CD4-positive, CD25-positive, alpha-beta regulatory T cell (primary cell): Measurements from ENCODE around the gene SHISA8. TPM values are rescaled to one million over a fixed set of nuclear protein-coding genes. Genes with fewer than 3 reads are reported as not detected.
"Not testable (repeated sequence)": the region's sequence is repeated elsewhere in the genome, so short reads cannot be mapped to it uniquely, and the experiment has no call there.

Experiments used
- ATAC-seq, 2 donors: fragments of 150-1000 bp; cut with Tn5 transposase; one replicate each; pipeline ENCODE4 v1.10.0; 2021; ENCODE audit warnings: low read depth in 2 of 2, moderate number of reproducible peaks in 2 of 2, moderate library complexity in 1 of 2
- DNase-seq, 3 donors: peaks; one replicate each; pipeline versions ENCODE4 v3.0.0 to v3.0.0-alpha.2; 2012 to 2022; ENCODE audit warnings: mixed read lengths in 1 of 3
- H3K27ac ChIP-seq: one replicate; pipeline ENCODE4 v1.7.0; 2013; ENCODE audit warnings: mild to moderate bottlenecking, low read length; ENCODE audit not compliant: insufficient read depth, poor library complexity, severe bottlenecking
- H3K27me3 ChIP-seq: one replicate; pipeline ENCODE4 v1.7.0; 2013; ENCODE audit warnings: low read length; ENCODE audit not compliant: control insufficient read depth, insufficient read depth
- H3K36me3 ChIP-seq: one replicate; pipeline ENCODE4 v1.7.0; 2013; ENCODE audit warnings: mild to moderate bottlenecking, low read length, moderate library complexity; ENCODE audit not compliant: control insufficient read depth, insufficient read depth
- H3K4me1 ChIP-seq: 2 replicates; pipeline ENCODE4 v1.7.0; 2013; ENCODE audit warnings: mild to moderate bottlenecking, low read length; ENCODE audit not compliant: insufficient read depth, control insufficient read depth, poor library complexity, severe bottlenecking
- H3K4me3 ChIP-seq: one replicate; pipeline ENCODE4 v1.7.0; 2013; ENCODE audit warnings: low read depth, mild to moderate bottlenecking, low read length, moderate library complexity
- H3K9me3 ChIP-seq, 2 experiments: 1 replicate in 1 of 2; 2 replicates in 1 of 2; pipeline ENCODE4 v1.7.0; 2013; ENCODE audit warnings: low read length in 2 of 2, mild to moderate bottlenecking in 1 of 2, moderate library complexity in 1 of 2; ENCODE audit not compliant: control insufficient read depth in 2 of 2
- H3K27ac Mint-ChIP-seq, 3 donors: one replicate each; pipeline ENCODE4 v1.8.0; 2020 to 2022; ENCODE audit warnings: mild to moderate bottlenecking in 3 of 3, mixed read lengths in 3 of 3, moderate library complexity in 2 of 3
- H3K27me3 Mint-ChIP-seq: one replicate; pipeline ENCODE4 v1.8.0; 2022; ENCODE audit warnings: mild to moderate bottlenecking, mixed read lengths
- H3K36me3 Mint-ChIP-seq: one replicate; pipeline ENCODE4 v1.8.0; 2020; ENCODE audit warnings: mixed read lengths
- H3K4me1 Mint-ChIP-seq, 4 donors: one replicate each; pipeline ENCODE4 v1.8.0; 2020 to 2022; ENCODE audit warnings: mixed read lengths in 4 of 4, mild to moderate bottlenecking in 1 of 4
- H3K4me3 Mint-ChIP-seq, 4 donors: one replicate each; pipeline ENCODE4 v1.8.0; 2020 to 2022; ENCODE audit warnings: mild to moderate bottlenecking in 4 of 4, mixed read lengths in 4 of 4, moderate library complexity in 3 of 4
- H3K9me3 Mint-ChIP-seq, 7 donors: one replicate each; pipeline ENCODE4 v1.8.0; 2020 to 2022; ENCODE audit warnings: mixed read lengths in 7 of 7, mild to moderate bottlenecking in 3 of 7, moderate library complexity in 2 of 7
- polyA plus RNA-seq, 4 donors: library from polyadenylated mRNA; unstranded; fragments of 300-500 nt; fragmentation: Illumina TruSeq; gene quantifications; one replicate each; pipeline ENCODE4 v1.2.3, GENCODE V29; 2021
- total RNA-seq: library from RNA; stranded (reverse); gene quantifications from one replicate; pipeline ENCODE4 v1.2.3, GENCODE V29; 2022

Gene SHISA8
- total and polyA plus RNA-seq, 5 donors from 2014 or later = 0.27 to 0.28 TPM; not detected in 3

GRCh38 chr22:41948928-41949296 is 34.0 kb upstream of the SHISA8 start:
- peaks cover 21% of the 10 kb centered on the region for H3K4me1 ChIP-seq
- ATAC-seq, H3K27me3 ChIP-seq, H3K9me3 ChIP-seq, DNase-seq, H3K27ac Mint-ChIP-seq, H3K36me3 ChIP-seq, H3K4me3 Mint-ChIP-seq, H3K4me3 ChIP-seq, H3K9me3 Mint-ChIP-seq, H3K36me3 Mint-ChIP-seq, H3K27ac ChIP-seq, H3K27me3 Mint-ChIP-seq: not testable (repeated sequence)
- peaks cover 0 to 25% (median 15%) of the 10 kb centered on the region in 4 donors for H3K4me1 Mint-ChIP-seq

- H3K36me3 ChIP-seq = no peaks in the 10 kb centered on the region
- peaks cover 21% of the 10 kb centered on the region for H3K4me1 ChIP-seq
- DNase-seq (no peak), ATAC-seq (no peak)
- Mint-ChIP-seq H3K36me3 (no peaks in the 10 kb centered on the region), H3K9me3 (no peaks in the 10 kb centered on the region), H3K4me3 (peak overlapping the region in 1 of 4 donors; percentile 64), H3K4me1 (peaks cover 0 to 29% (median 18%) of the 10 kb centered on the region in 4 donors), H3K27ac (no peak overlapping the region), H3K27me3 (no peaks in the 10 kb centered on the region)
- no peaks in the 10 kb centered on the region for H3K27me3 ChIP-seq
- H3K4me3 ChIP-seq = no peak overlapping the region
- no peak overlapping the region for H3K27ac ChIP-seq
- no peaks in the 10 kb centered on the region for H3K9me3 ChIP-seq
Measured at GRCh38 chr22:41948142-41948541, 33.3 kb upstream of the SHISA8 start.

- H3K9me3 ChIP-seq = no peaks in the 10 kb centered on the region
- H3K27me3 ChIP-seq = no peaks in the 10 kb centered on the region
- DNase-seq = no peak
- peak overlapping the region in 3 of 4 donors; percentile 95 to 97 (median 96) for H3K4me3 Mint-ChIP-seq
- peaks cover 0 to 29% (median 18%) of the 10 kb centered on the region in 4 donors for H3K4me1 Mint-ChIP-seq
- peak overlapping the region; percentile 74 for H3K4me3 ChIP-seq
- H3K36me3 ChIP-seq = no peaks in the 10 kb centered on the region
- no peak for ATAC-seq
- H3K27ac ChIP-seq = peak overlapping the region; percentile 63
- no peaks in the 10 kb centered on the region for H3K9me3 Mint-ChIP-seq
- no peaks in the 10 kb centered on the region for H3K27me3 Mint-ChIP-seq
- H3K27ac Mint-ChIP-seq = peak overlapping the region in 2 of 3 donors; percentile 86 to 91
- peaks cover 21% of the 10 kb centered on the region for H3K4me1 ChIP-seq
- H3K36me3 Mint-ChIP-seq = no peaks in the 10 kb centered on the region
Measured at GRCh38 chr22:41947424-41948080, 32.7 kb upstream of the SHISA8 start.

GRCh38 chr22:41946629-41947423 is 32.0 kb upstream of the SHISA8 start, which contains the start of gene CENPM:
Gene CENPM, minus strand, starts transcription at chr22:41947152. Its CDS starts 76 bp downstream, at chr22:41947076.
- H3K4me3 ChIP-seq = peak within 1 kb of the TSS; percentile 74
- Mint-ChIP-seq H3K27me3 (no peaks in the 10 kb centered on the region), H3K9me3 (no peaks in the 10 kb centered on the region), H3K4me3 (peak within 1 kb of the TSS; percentile 95 to 98 (median 96)), H3K36me3 (no peaks in the 10 kb centered on the region), H3K4me1 (peaks cover 0 to 31% (median 19%) of the 10 kb centered on the region in 4 donors), H3K27ac (peak within 1 kb of the TSS; percentile 60 to 91 (median 86))
- H3K27me3 ChIP-seq = no peaks in the 10 kb centered on the region
- peak; percentile 93 to 95 for ATAC-seq
- peak; percentile 84 to 95 (median 88) for DNase-seq
- H3K36me3 ChIP-seq = no peaks in the 10 kb centered on the region
- H3K4me1 ChIP-seq = peaks cover 21% of the 10 kb centered on the region
- H3K27ac ChIP-seq = peak within 1 kb of the TSS; percentile 63
- H3K9me3 ChIP-seq = no peaks in the 10 kb centered on the region

GRCh38 chr22:41943661-41944209 is 28.9 kb upstream of the SHISA8 start:
- H3K27me3 ChIP-seq = no peaks in the 10 kb centered on the region
- H3K27ac Mint-ChIP-seq = peak overlapping the region in 2 of 3 donors; percentile 57 to 81
- H3K27me3 Mint-ChIP-seq = peaks cover 4% of the 10 kb centered on the region
- no peaks in the 10 kb centered on the region for H3K36me3 ChIP-seq
- H3K4me3 Mint-ChIP-seq = peak overlapping the region in 3 of 4 donors; percentile 7 to 77 (median 66)
- H3K9me3 ChIP-seq = no peaks in the 10 kb centered on the region
- DNase-seq (no peak), ATAC-seq (no peak)
- peak overlapping the region; percentile 10 for H3K27ac ChIP-seq
- H3K9me3 Mint-ChIP-seq = no peaks in the 10 kb centered on the region
- H3K4me3 ChIP-seq = no peak overlapping the region
- H3K36me3 Mint-ChIP-seq = no peaks in the 10 kb centered on the region
- peaks cover 9 to 62% (median 42%) of the 10 kb centered on the region in 4 donors for H3K4me1 Mint-ChIP-seq
- peaks cover 45% of the 10 kb centered on the region for H3K4me1 ChIP-seq

- ATAC-seq = peak; percentile 61 to 64
- Histone ChIP-seq H3K4me1 (peaks cover 48% of the 10 kb centered on the region), H3K27ac (peak overlapping the region; percentile 99), H3K27me3 (no peaks in the 10 kb centered on the region), H3K36me3 (no peaks in the 10 kb centered on the region), H3K4me3 (peak overlapping the region; percentile 42), H3K9me3 (no peaks in the 10 kb centered on the region)
- peak overlapping the region; percentile 100 for H3K27ac Mint-ChIP-seq
- peak overlapping the region; percentile 90 to 99 (median 95) for H3K4me3 Mint-ChIP-seq
- no peaks in the 10 kb centered on the region for H3K9me3 Mint-ChIP-seq
- H3K36me3 Mint-ChIP-seq = peaks cover 3% of the 10 kb centered on the region
- peaks cover 9 to 73% (median 49%) of the 10 kb centered on the region in 4 donors for H3K4me1 Mint-ChIP-seq
- peak; percentile 75 to 90 (median 89) for DNase-seq
- H3K27me3 Mint-ChIP-seq = peaks cover 4% of the 10 kb centered on the region
Measured at GRCh38 chr22:41940832-41941765, 26.2 kb upstream of the SHISA8 start.
